ENCODE results near the gene JAK1.

GRCh38 chr1:64875101-64875500 lies 91.2 kb downstream of the JAK1 start:
- no peak for TF ChIP-seq POLR2A (IDR thresholded peaks at IDR 0.05)
- TF ChIP-seq, protein P1, sequence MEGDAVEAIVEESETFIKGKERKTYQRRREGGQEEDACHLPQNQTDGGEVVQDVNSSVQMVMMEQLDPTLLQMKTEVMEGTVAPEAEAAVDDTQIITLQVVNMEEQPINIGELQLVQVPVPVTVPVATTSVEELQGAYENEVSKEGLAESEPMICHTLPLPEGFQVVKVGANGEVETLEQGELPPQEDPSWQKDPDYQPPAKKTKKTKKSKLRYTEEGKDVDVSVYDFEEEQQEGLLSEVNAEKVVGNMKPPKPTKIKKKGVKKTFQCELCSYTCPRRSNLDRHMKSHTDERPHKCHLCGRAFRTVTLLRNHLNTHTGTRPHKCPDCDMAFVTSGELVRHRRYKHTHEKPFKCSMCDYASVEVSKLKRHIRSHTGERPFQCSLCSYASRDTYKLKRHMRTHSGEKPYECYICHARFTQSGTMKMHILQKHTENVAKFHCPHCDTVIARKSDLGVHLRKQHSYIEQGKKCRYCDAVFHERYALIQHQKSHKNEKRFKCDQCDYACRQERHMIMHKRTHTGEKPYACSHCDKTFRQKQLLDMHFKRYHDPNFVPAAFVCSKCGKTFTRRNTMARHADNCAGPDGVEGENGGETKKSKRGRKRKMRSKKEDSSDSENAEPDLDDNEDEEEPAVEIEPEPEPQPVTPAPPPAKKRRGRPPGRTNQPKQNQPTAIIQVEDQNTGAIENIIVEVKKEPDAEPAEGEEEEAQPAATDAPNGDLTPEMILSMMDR (IDR thresholded peaks at IDR 0.05) = no peak
